GM19438 (cell line): ENCODE measurements around the gene RARG.

Experiments
- ATAC-seq: cut with Tn5 transposase; IDR thresholded peaks from one replicate; pipeline ENCODE4 v1.9.1; 2021; ENCODE audit warnings: low read depth; ENCODE audit not compliant: unreplicated experiment

The RARG gene

DNA sequence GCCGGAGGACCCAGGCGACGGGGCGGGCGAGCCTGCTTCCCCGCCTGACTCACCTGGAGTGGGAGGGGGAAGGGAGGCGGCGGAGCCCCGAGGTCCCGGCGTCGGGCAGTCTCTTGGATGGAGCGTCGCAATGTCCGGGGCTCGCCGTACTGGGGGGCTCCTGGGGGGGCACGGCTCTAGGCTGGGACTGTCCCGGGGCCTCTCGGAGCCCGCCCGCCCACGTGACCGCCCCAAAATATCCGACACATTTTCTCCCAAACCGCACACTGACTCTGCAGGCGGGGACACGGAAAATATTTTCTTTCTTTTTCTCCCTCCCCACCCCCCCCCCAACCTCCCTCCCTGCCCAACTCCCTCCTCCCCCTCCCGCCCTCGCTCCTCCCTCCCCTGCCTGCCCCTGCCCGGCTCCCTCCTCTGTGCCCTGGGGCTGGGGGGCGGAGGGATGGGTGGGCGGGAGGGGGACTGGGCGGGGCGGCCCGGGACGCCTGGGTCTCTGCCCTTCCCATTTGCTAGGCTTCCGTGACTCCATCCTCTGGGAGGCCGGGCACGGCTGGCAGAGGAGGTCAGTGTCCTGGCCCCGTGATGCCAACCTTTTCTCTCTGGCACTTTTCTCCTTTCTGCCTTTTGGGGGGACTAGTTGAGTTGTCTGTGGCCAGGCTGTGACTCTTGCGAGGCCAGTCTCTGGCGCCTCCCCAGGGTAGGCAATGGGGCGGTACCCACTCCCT is at the start of gene RARG:
TSS of gene RARG (minus strand) at position 289 of the 725 bp plus-strand sequence. CDS start 4,664 bp downstream, outside the sequence.
- no peak for ATAC-seq

DNA sequence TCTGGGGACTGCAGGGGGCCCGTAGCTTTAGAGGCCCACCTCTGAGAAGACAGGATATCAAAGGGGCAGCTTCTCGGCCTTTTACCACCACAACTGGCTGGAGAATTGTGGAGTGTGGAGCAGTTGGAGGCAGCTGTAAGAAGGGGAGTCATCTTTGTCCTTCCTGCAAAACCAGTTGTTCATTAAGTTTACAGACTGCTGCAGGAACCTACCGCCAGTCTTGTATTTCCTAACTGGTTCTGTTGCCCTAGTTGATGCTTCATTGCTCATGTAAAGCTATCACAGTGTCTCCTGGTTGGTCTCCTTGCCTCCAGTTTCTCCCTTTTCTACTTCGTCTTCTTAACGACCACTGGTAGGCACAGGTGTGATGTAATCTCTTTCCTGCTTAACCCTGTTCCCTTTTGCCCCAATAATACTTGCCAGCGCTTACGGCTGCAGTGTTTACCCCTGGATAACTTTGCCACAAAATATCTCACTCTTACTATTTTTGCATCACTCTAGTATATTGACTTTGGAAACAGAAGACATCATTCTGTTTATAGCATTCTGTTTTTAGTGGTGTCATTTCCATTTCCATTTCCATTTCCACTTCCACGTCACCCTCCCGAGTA is 48.0 kb upstream of the RARG start:
- no peak for ATAC-seq

DNA sequence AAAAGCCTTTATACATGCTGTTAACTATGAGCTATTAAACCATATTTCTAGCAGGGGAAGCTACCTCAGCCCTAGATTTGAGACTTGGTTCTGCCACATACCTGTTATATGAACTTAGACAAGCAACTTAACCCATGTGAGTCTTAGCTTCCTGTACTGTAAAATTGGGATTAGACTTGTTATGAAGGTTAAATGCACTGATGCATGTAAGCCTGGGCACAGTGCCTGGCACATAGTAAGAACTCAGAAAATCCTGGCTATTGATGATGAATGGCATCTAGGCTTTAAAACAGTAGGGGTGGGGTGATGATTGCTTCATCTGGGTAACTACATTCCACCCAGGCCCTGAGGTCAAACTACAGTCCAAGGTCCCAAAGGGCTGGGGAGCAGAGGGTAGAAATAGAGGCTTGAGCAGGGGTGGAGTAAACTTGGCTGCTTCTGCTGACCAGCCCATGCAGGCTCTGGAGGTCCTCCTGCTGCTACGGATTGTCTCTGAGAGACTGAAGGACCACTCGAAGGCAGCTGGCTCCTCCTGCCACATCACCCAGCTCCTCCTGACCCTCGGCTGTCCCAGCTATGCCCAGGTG is 47.4 kb upstream of the RARG start:
- ATAC-seq, result no peak

- no peak for ATAC-seq
Observed at GRCh38 chr12:53277981-53278380, 46.0 kb upstream of the RARG start.

DNA sequence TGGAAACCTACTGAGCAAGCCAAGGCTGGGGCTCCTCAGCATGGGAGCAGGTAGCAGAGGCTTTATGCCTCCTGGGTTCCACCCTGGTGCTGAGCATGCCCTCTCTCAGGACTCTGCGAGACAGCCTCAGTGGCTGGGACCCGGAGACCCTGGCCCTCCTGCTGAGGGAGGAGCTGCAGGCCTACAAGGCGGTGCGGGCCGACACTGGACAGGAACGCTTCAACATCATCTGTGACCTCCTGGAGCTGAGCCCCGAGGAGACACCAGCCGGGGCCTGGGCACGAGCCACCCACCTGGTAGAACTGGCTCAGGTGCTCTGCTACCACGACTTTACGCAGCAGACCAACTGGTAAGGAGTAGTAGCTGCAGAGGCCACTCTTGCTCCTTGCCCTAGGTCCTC is 44.5 kb upstream of the RARG start:
- ATAC-seq, result no peak

- no peak for ATAC-seq
Observed at GRCh38 chr12:53274445-53274844, 42.4 kb upstream of the RARG start.

GRCh38 chr12:53268630-53269562 is 36.9 kb upstream of the RARG start:
- ATAC-seq, result no peak

DNA sequence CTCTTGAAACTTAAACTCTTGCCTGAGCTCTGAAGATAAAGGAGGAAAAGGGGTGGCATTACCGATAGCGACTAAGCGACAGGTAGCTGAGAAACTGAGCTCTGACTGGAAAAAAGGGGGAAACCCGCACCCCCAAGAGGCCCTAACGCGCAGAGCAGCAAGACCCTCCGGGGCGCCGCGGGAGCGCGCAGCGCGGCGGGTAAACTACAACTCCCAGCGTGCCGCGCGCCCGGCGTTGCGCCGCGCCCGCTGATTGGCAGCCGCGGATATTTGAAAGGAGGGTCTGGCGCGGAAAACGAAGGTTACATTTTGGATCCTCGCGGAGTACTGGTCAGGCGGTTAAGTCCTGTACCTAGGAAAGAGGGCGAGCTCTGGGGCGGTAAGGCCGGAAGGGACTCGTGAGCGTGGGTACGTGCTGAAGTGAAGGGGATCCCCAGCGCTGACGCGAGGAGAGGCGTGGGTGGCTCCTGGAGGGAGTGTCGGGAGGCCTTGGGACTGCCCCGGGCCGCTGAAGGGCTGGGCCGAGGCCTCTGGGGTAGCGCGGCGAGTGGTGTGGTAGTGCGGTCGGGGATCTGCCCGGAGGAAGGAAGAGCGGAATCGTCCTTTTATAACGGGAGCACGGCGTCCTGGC is 36.1 kb upstream of the RARG start, which contains the start of gene ESPL1:
TSS of gene ESPL1 (plus strand) at position 301 of the 631 bp plus-strand sequence. CDS start 468 bp downstream, outside the sequence.
- peak; percentile 86 for ATAC-seq

- ATAC-seq, result no peak
Observed at GRCh38 chr12:53267306-53267998, 35.4 kb upstream of the RARG start.

GRCh38 chr12:53265783-53266182 is 33.8 kb upstream of the RARG start:
- no peak for ATAC-seq

GRCh38 chr12:53259891-53260290 is 27.9 kb upstream of the RARG start:
- no peak for ATAC-seq

DNA sequence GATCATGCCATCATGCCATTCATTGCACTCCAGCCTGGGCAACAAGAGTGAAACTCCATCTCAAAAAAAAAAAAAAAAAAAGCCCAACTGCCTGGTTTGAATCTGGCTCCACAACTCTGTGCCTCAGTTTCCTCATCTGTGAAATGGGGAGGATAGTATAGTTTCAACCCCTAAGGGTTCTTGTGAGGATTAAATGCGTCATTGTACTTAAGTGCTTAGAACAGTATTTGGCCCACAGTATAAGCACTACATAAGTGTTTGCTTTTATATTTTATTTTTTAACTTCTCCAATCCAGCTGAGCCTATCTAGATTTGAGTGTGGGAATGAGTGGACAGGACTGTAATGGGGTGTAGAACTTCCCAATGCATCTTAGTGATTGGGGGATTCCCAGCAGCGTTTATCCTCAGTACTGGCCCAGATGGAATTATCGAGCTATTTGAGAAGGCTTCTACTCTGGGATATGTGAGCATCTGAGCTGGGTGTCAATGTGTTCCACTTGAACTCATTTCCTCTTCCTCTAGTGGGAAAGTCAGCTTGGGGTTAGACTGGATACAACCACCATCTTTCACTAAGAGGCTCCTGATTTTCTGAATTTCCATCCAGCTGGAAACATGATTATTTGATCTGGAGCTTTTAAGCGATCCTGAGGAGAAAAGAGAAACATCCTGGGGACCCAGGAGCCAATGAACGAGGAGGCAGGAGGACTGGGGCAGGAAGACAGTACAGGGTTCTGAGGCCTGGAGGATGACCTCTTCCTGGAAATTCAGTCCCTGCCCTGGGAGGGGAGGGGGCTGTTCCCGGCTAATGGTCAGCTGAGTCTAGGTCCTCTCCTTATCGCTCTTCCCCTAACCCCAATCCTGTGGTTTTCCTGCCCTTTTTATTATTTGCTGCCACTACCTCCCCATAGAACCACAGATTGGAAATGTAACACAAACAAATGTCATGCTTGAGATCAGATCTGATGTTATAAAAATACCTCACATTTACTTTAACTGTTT is 26.8 kb upstream of the RARG start:
- no peak for ATAC-seq

DNA sequence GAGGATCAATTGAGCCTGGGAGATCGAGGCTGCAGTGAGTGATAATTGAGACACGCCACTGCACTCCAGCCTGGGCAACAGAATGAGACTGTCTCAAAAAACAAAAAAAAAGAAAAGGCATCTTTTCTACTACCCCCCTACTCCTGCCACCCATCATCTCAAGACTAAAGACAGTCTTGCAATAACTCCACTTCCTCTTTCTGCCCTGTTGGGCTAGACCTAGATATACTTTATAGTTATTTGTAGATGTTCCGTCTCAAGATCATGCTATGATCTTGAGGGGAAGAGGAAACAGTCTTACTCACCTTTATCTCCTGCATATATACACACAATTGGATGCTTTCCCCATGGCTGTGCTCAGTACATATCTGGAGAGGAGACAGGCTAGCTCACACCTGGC is 24.0 kb upstream of the RARG start:
- ATAC-seq, result no peak

GRCh38 chr12:53254816-53255545 is 23.0 kb upstream of the RARG start:
- ATAC-seq, result no peak

GRCh38 chr12:53253298-53253697 is 21.3 kb upstream of the RARG start:
- ATAC-seq, result no peak

DNA sequence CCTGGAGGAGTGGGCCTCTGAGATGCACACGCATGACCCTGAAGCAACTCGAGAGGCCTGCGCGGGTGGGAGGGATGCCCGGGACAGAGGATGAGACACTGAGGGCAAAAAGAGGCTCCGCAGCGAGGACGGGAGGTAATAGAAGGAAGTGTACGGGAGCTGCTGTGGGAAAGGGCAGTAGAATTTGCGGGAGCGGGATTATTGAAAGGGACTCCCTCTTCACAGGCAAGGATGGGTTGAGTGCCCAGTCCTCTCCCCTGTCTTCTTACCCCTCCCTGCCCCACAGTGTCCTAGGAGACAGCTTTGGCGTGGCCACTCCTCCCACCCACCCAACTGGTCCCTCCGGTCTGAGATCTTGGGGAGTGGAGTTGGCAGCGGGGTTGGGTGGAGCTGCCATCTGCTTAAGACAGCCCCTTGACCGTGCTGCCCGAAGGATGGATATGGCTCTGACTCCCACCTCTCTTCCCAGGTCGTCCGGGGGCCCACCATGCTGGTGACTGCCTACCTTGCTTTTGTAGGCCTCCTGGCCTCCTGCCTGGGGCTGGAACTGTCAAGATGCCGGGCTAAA is 20.4 kb upstream of the RARG start:
- ATAC-seq, result peak; percentile 9
